Lung (tissue), 12 donors: ENCODE results near the gene BAIAP2. TPM values are rescaled to one million over a fixed set of nuclear protein-coding genes. Genes with fewer than 3 reads are reported as not detected.

Experiments
- ATAC-seq: fragments of 200-7000 bp; cut with Tn5 transposase; one replicate; pipeline ENCODE4 v1.9.1; 2020; ENCODE audit warnings: moderate number of reproducible peaks; ENCODE audit not compliant: insufficient read depth, low FRiP score
- DNase-seq, 3 donors: peaks; one replicate each; pipeline ENCODE4 v3.0.0-alpha.2; 2013 to 2017
- H3K27ac ChIP-seq, 2 donors: one replicate each; pipeline ENCODE4 v1.5.1; 2013; ENCODE audit warnings: mild to moderate bottlenecking in 2 of 2, moderate library complexity in 2 of 2, control low read depth in 1 of 2, inconsistent platforms in 1 of 2, low read depth in 1 of 2, low read length in 1 of 2
- H3K27me3 ChIP-seq, 3 donors: one replicate each; pipeline ENCODE4 v1.5.1; 2013; ENCODE audit warnings: low read length in 2 of 3; ENCODE audit not compliant: control insufficient read depth in 3 of 3, insufficient read depth in 3 of 3
- H3K36me3 ChIP-seq, 4 donors: one replicate each; pipeline ENCODE4 v1.5.1; 2013; ENCODE audit warnings: low read length in 4 of 4, mild to moderate bottlenecking in 1 of 4, moderate library complexity in 1 of 4; ENCODE audit not compliant: control insufficient read depth in 4 of 4, insufficient read depth in 4 of 4
- H3K4me1 ChIP-seq, 5 donors: one replicate each; pipeline ENCODE4 v1.5.1; 2013; ENCODE audit warnings: low read length in 5 of 5, mild to moderate bottlenecking in 2 of 5, moderate library complexity in 1 of 5; ENCODE audit not compliant: control insufficient read depth in 5 of 5, insufficient read depth in 5 of 5
- H3K4me3 ChIP-seq: one replicate; pipeline ENCODE4 v1.5.1; 2013; ENCODE audit warnings: mild to moderate bottlenecking, control low read depth, moderate library complexity
- H3K9ac ChIP-seq, 2 donors: one replicate each; pipeline ENCODE4 v1.5.1; 2013; ENCODE audit warnings: low read length in 2 of 2, control low read depth in 1 of 2; ENCODE audit not compliant: insufficient read depth in 1 of 2
- H3K9me3 ChIP-seq, 4 donors: one replicate each; pipeline ENCODE4 v1.5.1; 2013; ENCODE audit warnings: low read length in 3 of 4, mild to moderate bottlenecking in 1 of 4, moderate library complexity in 1 of 4; ENCODE audit not compliant: control insufficient read depth in 4 of 4, insufficient read depth in 3 of 4
- WGBS, 2 donors: extraction: QIAGEN DNeasy Blood & Tissue Kit; methylation state at CpG; one replicate each; pipeline ENCODE4 v1.1.7; 2013; 5-methylcytosine and 5-hydroxymethylcytosine counted together
- polyA plus RNA-seq, 2 donors: library from polyadenylated mRNA; stranded (reverse); fragments of 200-250 nt; gene quantifications; one replicate each; pipeline ENCODE4 v1.2.1, GENCODE V29; 2013
- total RNA-seq, 2 donors: library from RNA; depleted of rRNA in 1 of 2; stranded (reverse); fragments of >200 nt in 1 of 2; gene quantifications; one replicate each; pipeline ENCODE4 v1.2.1, GENCODE V29; 2014 to 2021
- TF ChIP-seq, protein P1 (sequence below): IDR thresholded peaks from 2 replicates; pipeline ENCODE4 v1.5.1; 2012; ENCODE audit warnings: mild to moderate bottlenecking; ENCODE audit errors: control extremely low read depth, extremely low read depth
- donor health status: control.
- donor health status: control.
- donor health status: Bipolar disorder and iron deficiency.
- donor health status: healthy.
- donor health status: DM: yes; HTN: yes; CAD: no.

The BAIAP2 gene
- total and polyA plus RNA-seq, 4 donors = 59.2 to 141 (median 77.7) TPM

GRCh38 chr17:81134064-81134781 lies 99.3 kb downstream of the BAIAP2 start:
- DNase-seq = no peak
- Histone ChIP-seq H3K9me3 (no peaks in the 10 kb centered on the region), H3K4me1 (peaks cover 0 to 15% (median 0%) of the 10 kb centered on the region in 5 donors), H3K36me3 (peaks cover 0 to 2% (median 0%) of the 10 kb centered on the region in 4 donors), H3K27ac (no peak overlapping the region), H3K27me3 (no peaks in the 10 kb centered on the region), H3K9ac (no peak overlapping the region), H3K4me3 (no peak overlapping the region)
- ATAC-seq = no peak
- TF ChIP-seq, protein P1, sequence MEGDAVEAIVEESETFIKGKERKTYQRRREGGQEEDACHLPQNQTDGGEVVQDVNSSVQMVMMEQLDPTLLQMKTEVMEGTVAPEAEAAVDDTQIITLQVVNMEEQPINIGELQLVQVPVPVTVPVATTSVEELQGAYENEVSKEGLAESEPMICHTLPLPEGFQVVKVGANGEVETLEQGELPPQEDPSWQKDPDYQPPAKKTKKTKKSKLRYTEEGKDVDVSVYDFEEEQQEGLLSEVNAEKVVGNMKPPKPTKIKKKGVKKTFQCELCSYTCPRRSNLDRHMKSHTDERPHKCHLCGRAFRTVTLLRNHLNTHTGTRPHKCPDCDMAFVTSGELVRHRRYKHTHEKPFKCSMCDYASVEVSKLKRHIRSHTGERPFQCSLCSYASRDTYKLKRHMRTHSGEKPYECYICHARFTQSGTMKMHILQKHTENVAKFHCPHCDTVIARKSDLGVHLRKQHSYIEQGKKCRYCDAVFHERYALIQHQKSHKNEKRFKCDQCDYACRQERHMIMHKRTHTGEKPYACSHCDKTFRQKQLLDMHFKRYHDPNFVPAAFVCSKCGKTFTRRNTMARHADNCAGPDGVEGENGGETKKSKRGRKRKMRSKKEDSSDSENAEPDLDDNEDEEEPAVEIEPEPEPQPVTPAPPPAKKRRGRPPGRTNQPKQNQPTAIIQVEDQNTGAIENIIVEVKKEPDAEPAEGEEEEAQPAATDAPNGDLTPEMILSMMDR = no peak
- 83 to 87% methylated on average over 26 to 28 of the region's 28 CpGs for WGBS, 2 donors

GRCh38 chr17:81135505-81136278 lies 100.7 kb downstream of the BAIAP2 start:
- TF ChIP-seq, protein P1 = no peak
- H3K4me3 ChIP-seq = no peak overlapping the region
- H3K36me3 ChIP-seq = peaks cover 0 to 2% (median 0%) of the 10 kb centered on the region in 4 donors
- peak in 1 of 3 donors; percentile 48 for DNase-seq
- H3K4me1 ChIP-seq = peaks cover 0 to 11% (median 0%) of the 10 kb centered on the region in 5 donors
- H3K9me3 ChIP-seq = no peaks in the 10 kb centered on the region
- no peak for ATAC-seq
- no peak overlapping the region for H3K27ac ChIP-seq
- H3K27me3 ChIP-seq = no peaks in the 10 kb centered on the region
- 69 to 83% methylated on average over 22 to 28 of the region's 28 CpGs for WGBS, 2 donors
- no peak overlapping the region for H3K9ac ChIP-seq

GRCh38 chr17:81136366-81136765 lies 101.4 kb downstream of the BAIAP2 start:
- no peak for DNase-seq
- no peaks in the 10 kb centered on the region for H3K27me3 ChIP-seq

More at GRCh38 chr17:81136366-81136765, 101.4 kb downstream of the BAIAP2 start:
- H3K9ac ChIP-seq = no peak overlapping the region
- 79 to 90% methylated on average over 8 of the region's 8 CpGs for WGBS, 2 donors
- H3K27ac ChIP-seq = no peak overlapping the region
- TF ChIP-seq, protein P1 = no peak
- H3K4me1 ChIP-seq = peaks cover 0 to 9% (median 0%) of the 10 kb centered on the region in 5 donors
- peaks cover 0 to 2% (median 0%) of the 10 kb centered on the region in 4 donors for H3K36me3 ChIP-seq
- H3K4me3 ChIP-seq = no peak overlapping the region
- no peaks in the 10 kb centered on the region for H3K9me3 ChIP-seq
- ATAC-seq = no peak
